GM19468 (cell line): ENCODE measurements around the gene SLC43A3.
"Not testable (repeated sequence)": the region's sequence is repeated elsewhere in the genome, so short reads cannot be mapped to it uniquely, and the experiment has no call there.

Experiments used
- ATAC-seq: cut with Tn5 transposase; IDR thresholded peaks from one replicate; pipeline ENCODE4 v1.9.1; 2021; ENCODE audit warnings: mild to moderate bottlenecking, moderate library complexity, moderate number of reproducible peaks; ENCODE audit not compliant: unreplicated experiment; ENCODE audit errors: extremely low read depth

The SLC43A3 gene

GRCh38 chr11:57460022-57460757, 33.3 kb upstream of the SLC43A3 start, which contains the start of gene RTN4RL2:
RTN4RL2 (plus strand) TSS chr11:57460528; CDS start chr11:57460866, 338 bp downstream.
- no peak for ATAC-seq

- ATAC-seq, result no peak
Observed at GRCh38 chr11:57459164-57460021, 32.5 kb upstream of the SLC43A3 start.

- no peak for ATAC-seq
Observed at GRCh38 chr11:57458410-57459163, 31.7 kb upstream of the SLC43A3 start.

- no peak for ATAC-seq
Observed at GRCh38 chr11:57458060-57458409, 31.1 kb upstream of the SLC43A3 start.

GRCh38 chr11:57457643-57458023, 30.7 kb upstream of the SLC43A3 start:
- no peak for ATAC-seq

- ATAC-seq, result no peak
Observed at GRCh38 chr11:57456960-57457642, 30.2 kb upstream of the SLC43A3 start.

- ATAC-seq, result no peak
Observed at GRCh38 chr11:57453543-57454177, 26.7 kb upstream of the SLC43A3 start.

GRCh38 chr11:57446055-57446454, 19.1 kb upstream of the SLC43A3 start:
- no peak for ATAC-seq

- ATAC-seq, result not testable (repeated sequence)
Observed at GRCh38 chr11:57445122-57445394, 18.1 kb upstream of the SLC43A3 start.

GRCh38 chr11:57444362-57445121, 17.6 kb upstream of the SLC43A3 start:
- ATAC-seq, result no peak

GRCh38 chr11:57440744-57441414, 14.0 kb upstream of the SLC43A3 start:
- no peak for ATAC-seq

GRCh38 chr11:57439786-57440185, 12.9 kb upstream of the SLC43A3 start:
- ATAC-seq, result no peak

GRCh38 chr11:57438345-57439285, 11.7 kb upstream of the SLC43A3 start:
- no peak for ATAC-seq

- no peak for ATAC-seq
Observed at GRCh38 chr11:57436031-57436430, 9.1 kb upstream of the SLC43A3 start.

GRCh38 chr11:57434640-57435546, 8.0 kb upstream of the SLC43A3 start:
- ATAC-seq, result no peak

GRCh38 chr11:57432714-57433163, 5.8 kb upstream of the SLC43A3 start:
- ATAC-seq, result no peak

- ATAC-seq, result no peak
Observed at GRCh38 chr11:57432149-57432561, 5.2 kb upstream of the SLC43A3 start.
